HCT116 (cell line): ENCODE results near the gene CDCA7. TPM values are rescaled to one million over a fixed set of nuclear protein-coding genes. Genes with fewer than 3 reads are reported as not detected.

Experiments
- ATAC-seq: fragments of 200-7000 bp; cut with Tn5 transposase; 2 replicates; pipeline ENCODE4 v1.9.1; 2020; ENCODE audit warnings: mild to moderate bottlenecking, moderate library complexity
- BruUV-seq: library from RNA; stranded (reverse); fragments of 400-500 nt; replicated peaks from 2 replicates; lab custom pipeline; 2021; lab: Mats Ljungman, UMichigan
- CTCF ChIA-PET: fragments of 300-600 bp; sonication (Branson Sonifier 250); formaldehyde crosslinking; loops from one replicate; lab custom pipeline; 2021; ENCODE audit warnings: antibody characterized with exemption; lab: Charles Lee
- POLR2A ChIA-PET: fragments of 300-600, 350-600 bp; sonication (Branson Sonifier 250); formaldehyde crosslinking; loops from one replicate; lab custom pipeline; 2021; ENCODE audit warnings: antibody characterized with exemption; lab: Charles Lee
- RAD21 ChIA-PET, 2 experiments: fragments of 300-600 bp; sonication (Branson Sonifier 250); formaldehyde crosslinking; loops; one replicate each; lab custom pipeline; 2023; ENCODE audit warnings: low total read pairs in 2 of 2; ENCODE audit not compliant: uncharacterized antibody in 2 of 2, unreplicated experiment in 2 of 2, low non-redundant PET in 1 of 2; lab: Charles Lee
- DNase-seq: peaks from one replicate; pipeline ENCODE4 v3.0.0-alpha.2; 2010; ENCODE audit warnings: low read depth, low spot score
- H2AFZ ChIP-seq: fragments of 200-600 bp; shearing (Covaris generic), sonication (generic); 2 replicates; pipeline ENCODE4 v1.6.1; 2017; ENCODE audit warnings: low read depth, mixed run types, mixed read lengths, antibody characterized with exemption, low read length; ENCODE audit not compliant: poor library complexity, severe bottlenecking
- H3K27ac ChIP-seq: 2 replicates; pipeline ENCODE4 v1.5.1; 2012; ENCODE audit warnings: low read depth, low read length
- H3K27me3 ChIP-seq: fragments of 200-600 bp; sonication (generic); 2 replicates; pipeline ENCODE4 v1.6.1; 2016; ENCODE audit warnings: mixed run types, low read length, mixed read lengths; ENCODE audit not compliant: insufficient read depth
- H3K36me3 ChIP-seq, 2 experiments: fragments of 200-500 bp in 1 of 2; fragments of 200-600 bp in 1 of 2; sonication (Bioruptor generic) in 1 of 2; sonication (generic) in 1 of 2; 2 replicates each; pipeline versions ENCODE4 v1.5.1 to v1.6.1; 2014 to 2016; ENCODE audit warnings: low read length in 2 of 2, inconsistent platforms in 1 of 2, mixed read lengths in 1 of 2, mixed run types in 1 of 2; ENCODE audit not compliant: insufficient read depth in 2 of 2, control insufficient read depth in 1 of 2
- H3K4me1 ChIP-seq, 2 experiments: fragments of 200-600 bp in 1 of 2; sonication (generic) in 1 of 2; 2 replicates each; pipeline versions ENCODE4 v1.5.1 to v1.6.1; 2012 to 2017; ENCODE audit warnings: low read length in 2 of 2, inconsistent platforms in 1 of 2, mild to moderate bottlenecking in 1 of 2, mixed read lengths in 1 of 2, mixed run types in 1 of 2, moderate library complexity in 1 of 2; ENCODE audit not compliant: insufficient read depth in 2 of 2, control insufficient read depth in 1 of 2
- H3K4me2 ChIP-seq: fragments of 200-600 bp; sonication (generic); 2 replicates; pipeline ENCODE4 v1.6.1; 2017; ENCODE audit warnings: mixed run types, low read length, mixed read lengths
- H3K4me3 ChIP-seq, 2 experiments: fragments of 200-600 bp in 1 of 2; sonication (generic) in 1 of 2; replicated peaks in 1 of 2; 2 replicates each; pipeline ENCODE4 v1.5.1; 2011 to 2016; ENCODE audit warnings: low read length in 2 of 2, control low read depth in 1 of 2, low read depth in 1 of 2, mild to moderate bottlenecking in 1 of 2, mixed read lengths in 1 of 2, mixed run types in 1 of 2
- H3K79me2 ChIP-seq: fragments of 200-600 bp; sonication (generic); 2 replicates; pipeline ENCODE4 v1.6.1; 2017; ENCODE audit warnings: mild to moderate bottlenecking, mixed run types, low read length, moderate library complexity, mixed read lengths; ENCODE audit not compliant: insufficient read depth
- H3K9ac ChIP-seq: fragments of 200-600 bp; sonication (generic); 2 replicates; pipeline ENCODE4 v1.6.1; 2016; ENCODE audit warnings: low read length, mixed read lengths
- H3K9me2 ChIP-seq: fragments of 200-600 bp; sonication (generic), shearing (Covaris generic); 2 replicates; pipeline ENCODE4 v1.6.1; 2017; ENCODE audit warnings: mixed run types, mild to moderate bottlenecking, moderate library complexity; ENCODE audit not compliant: insufficient read depth
- H3K9me3 ChIP-seq, 2 experiments: fragments of 200-500 bp in 1 of 2; fragments of 200-600 bp in 1 of 2; sonication (Bioruptor generic) in 1 of 2; sonication (generic) in 1 of 2; 2 replicates each; pipeline ENCODE4 v1.6.1; 2014 to 2017; ENCODE audit warnings: low read length in 2 of 2, mixed read lengths in 2 of 2, inconsistent platforms in 1 of 2, low read depth in 1 of 2, mild to moderate bottlenecking in 1 of 2, mixed run types in 1 of 2, moderate library complexity in 1 of 2; ENCODE audit not compliant: control insufficient read depth in 1 of 2, insufficient read depth in 1 of 2
- H4K20me1 ChIP-seq: fragments of 200-600 bp; sonication (generic), shearing (Covaris generic); 2 replicates; pipeline ENCODE4 v1.6.1; 2017; ENCODE audit warnings: mixed run types, mild to moderate bottlenecking, moderate library complexity; ENCODE audit not compliant: insufficient read depth
- POLR2A ChIP-seq: IDR thresholded peaks from 2 replicates; pipeline ENCODE4 v1.7.0; 2011; ENCODE audit warnings: borderline replicate concordance; ENCODE audit not compliant: insufficient read depth, insufficient read length; ENCODE audit errors: extremely low read depth
- POLR2AphosphoS5 ChIP-seq: IDR thresholded peaks from 2 replicates; pipeline ENCODE4 v1.6.1; 2011; ENCODE audit warnings: mild to moderate bottlenecking, low read depth, low read length, moderate library complexity
- SIN3A ChIP-seq: IDR thresholded peaks from 2 replicates; pipeline ENCODE4 v1.6.1; 2012; ENCODE audit warnings: low read depth
- SP1 ChIP-seq: IDR thresholded peaks from 2 replicates; pipeline ENCODE4 v1.6.1; 2012; ENCODE audit warnings: low read depth
- TCF7L2 ChIP-seq: IDR thresholded peaks from 2 replicates; pipeline ENCODE4 v1.7.0; 2011; ENCODE audit warnings: borderline replicate concordance, inconsistent platforms; ENCODE audit not compliant: insufficient read depth, insufficient read length; ENCODE audit errors: extremely low read depth
- ZFX ChIP-seq: fragments of 450-650 bp; IDR thresholded peaks from 2 replicates; pipeline ENCODE4 v1.6.1; 2017
- ZNF274 ChIP-seq: fragments of 200-500 bp; sonication (Bioruptor generic); IDR thresholded peaks from 2 replicates; pipeline ENCODE4 v1.6.1; 2014; ENCODE audit warnings: mild to moderate bottlenecking, low read depth, low read length, inconsistent platforms
- intact Hi-C: fragments of 100-400 bp; cut with micrococcal nuclease; formaldehyde crosslinking; loops from 2 replicates; pipeline ENCODE4 v1.10.0; 2022
- total RNA-seq: library from RNA; stranded (reverse); gene quantifications from one replicate; pipeline ENCODE4 v1.2.1, GENCODE V29; 2021; ENCODE audit not compliant: unreplicated experiment
- TF ChIP-seq, protein P1 (sequence below): IDR thresholded peaks from 2 replicates; pipeline ENCODE4 v1.6.1; 2012
- TF ChIP-seq, protein P2 (sequence below): IDR thresholded peaks from 2 replicates; pipeline ENCODE4 v1.6.1; 2012; ENCODE audit warnings: low read depth

The CDCA7 gene
- total RNA-seq, 1 experiment from 2014 or later: 57.9 TPM

DNA sequence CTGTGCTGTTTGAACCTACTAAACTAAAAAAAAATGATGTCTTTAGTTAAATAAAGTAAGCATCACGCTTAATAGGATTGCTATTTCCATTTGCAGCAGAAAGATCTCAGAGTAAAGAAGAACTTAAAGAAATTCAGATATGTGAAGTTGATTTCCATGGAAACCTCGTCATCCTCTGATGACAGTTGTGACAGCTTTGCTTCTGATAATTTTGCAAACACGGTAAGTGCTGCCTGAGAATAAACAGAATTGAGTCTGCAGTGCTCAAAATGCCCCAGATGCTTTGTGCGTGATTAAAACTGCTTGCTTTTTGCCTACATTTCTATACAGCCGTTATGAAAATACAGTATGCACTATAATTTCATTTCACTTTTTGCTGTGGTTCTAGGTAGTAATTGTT is 3.9 kb downstream of the CDCA7 start:
- ATAC-seq (no peak), DNase-seq (no peak)
- Histone ChIP-seq H3K9me2 (no peaks in the 10 kb centered on the region), H3K9me3 (no peaks in the 10 kb centered on the region), H3K36me3 (peaks cover 7 to 26% of the 10 kb centered on the region in 2 experiments), H4K20me1 (peaks cover 7% of the 10 kb centered on the region; the same call in 1 of the 2 replicates), H2AFZ (no peak overlapping the region), H3K27me3 (no peaks in the 10 kb centered on the region), H3K79me2 (peaks cover 74% of the 10 kb centered on the region), H3K4me3 (no peak overlapping the region), H3K27ac (no peak overlapping the region), H3K4me2 (no peak overlapping the region), H3K9ac (no peak overlapping the region)
- intact Hi-C loops: loop anchor here (10.0 kb wide), 1 partner anchor 334 kb away; no protein-coding TSS in a partner anchor
- no TSS peak for BruUV-seq
- CTCF ChIA-PET: no interaction called here
- POLR2A ChIA-PET: no interaction called here
- RAD21 ChIA-PET: no interaction called here
- no peak for TF ChIP-seq POLR2A
- no peak for TF ChIP-seq POLR2AphosphoS5
- TF ChIP-seq TCF7L2: no peak
- TF ChIP-seq SP1: no peak
- TF ChIP-seq, protein P1, sequence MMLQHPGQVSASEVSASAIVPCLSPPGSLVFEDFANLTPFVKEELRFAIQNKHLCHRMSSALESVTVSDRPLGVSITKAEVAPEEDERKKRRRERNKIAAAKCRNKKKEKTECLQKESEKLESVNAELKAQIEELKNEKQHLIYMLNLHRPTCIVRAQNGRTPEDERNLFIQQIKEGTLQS: no peak
- TF ChIP-seq, protein P2, sequence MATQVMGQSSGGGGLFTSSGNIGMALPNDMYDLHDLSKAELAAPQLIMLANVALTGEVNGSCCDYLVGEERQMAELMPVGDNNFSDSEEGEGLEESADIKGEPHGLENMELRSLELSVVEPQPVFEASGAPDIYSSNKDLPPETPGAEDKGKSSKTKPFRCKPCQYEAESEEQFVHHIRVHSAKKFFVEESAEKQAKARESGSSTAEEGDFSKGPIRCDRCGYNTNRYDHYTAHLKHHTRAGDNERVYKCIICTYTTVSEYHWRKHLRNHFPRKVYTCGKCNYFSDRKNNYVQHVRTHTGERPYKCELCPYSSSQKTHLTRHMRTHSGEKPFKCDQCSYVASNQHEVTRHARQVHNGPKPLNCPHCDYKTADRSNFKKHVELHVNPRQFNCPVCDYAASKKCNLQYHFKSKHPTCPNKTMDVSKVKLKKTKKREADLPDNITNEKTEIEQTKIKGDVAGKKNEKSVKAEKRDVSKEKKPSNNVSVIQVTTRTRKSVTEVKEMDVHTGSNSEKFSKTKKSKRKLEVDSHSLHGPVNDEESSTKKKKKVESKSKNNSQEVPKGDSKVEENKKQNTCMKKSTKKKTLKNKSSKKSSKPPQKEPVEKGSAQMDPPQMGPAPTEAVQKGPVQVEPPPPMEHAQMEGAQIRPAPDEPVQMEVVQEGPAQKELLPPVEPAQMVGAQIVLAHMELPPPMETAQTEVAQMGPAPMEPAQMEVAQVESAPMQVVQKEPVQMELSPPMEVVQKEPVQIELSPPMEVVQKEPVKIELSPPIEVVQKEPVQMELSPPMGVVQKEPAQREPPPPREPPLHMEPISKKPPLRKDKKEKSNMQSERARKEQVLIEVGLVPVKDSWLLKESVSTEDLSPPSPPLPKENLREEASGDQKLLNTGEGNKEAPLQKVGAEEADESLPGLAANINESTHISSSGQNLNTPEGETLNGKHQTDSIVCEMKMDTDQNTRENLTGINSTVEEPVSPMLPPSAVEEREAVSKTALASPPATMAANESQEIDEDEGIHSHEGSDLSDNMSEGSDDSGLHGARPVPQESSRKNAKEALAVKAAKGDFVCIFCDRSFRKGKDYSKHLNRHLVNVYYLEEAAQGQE: no peak
- no peak for TF ChIP-seq ZNF274
- no peak for TF ChIP-seq SIN3A
- no peak for TF ChIP-seq ZFX
- TF ChIP-seq, all 23 proteins: peak for 0
- peaks cover 4 to 16% of the 10 kb centered on the region in 2 experiments; a peak in 3 of 4 replicates for H3K4me1 ChIP-seq
